GM12878 (cell line): ENCODE results near the gene IBA57.

Source experiments
- CEBPB ChIP-seq, 2 experiments: fragments of 150-350 bp in 1 of 2; IDR thresholded peaks; 2 replicates each; pipeline ENCODE4 v1.6.1; 2012 to 2014; ENCODE audit warnings: low read depth in 2 of 2, low read length in 2 of 2, borderline replicate concordance in 1 of 2, inconsistent platforms in 1 of 2
- CREB1 ChIP-seq: IDR thresholded peaks from 2 replicates; pipeline ENCODE4 v1.6.1; 2012; ENCODE audit warnings: low read depth, mild to moderate bottlenecking, inconsistent platforms
- FOXK2 ChIP-seq: fragments of 450-650 bp; IDR thresholded peaks from 2 replicates; pipeline ENCODE4 v1.6.1; 2017; ENCODE audit warnings: mild to moderate bottlenecking, moderate library complexity
- GABPA ChIP-seq: IDR thresholded peaks from 2 replicates; pipeline ENCODE4 v1.6.1; 2014; ENCODE audit warnings: antibody characterized with exemption, low read depth, mild to moderate bottlenecking, inconsistent platforms
- MTA3 ChIP-seq: IDR thresholded peaks from 2 replicates; pipeline ENCODE4 v1.6.1; 2012; ENCODE audit warnings: low read length, inconsistent platforms, borderline replicate concordance
- NFIC ChIP-seq: IDR thresholded peaks from 2 replicates; pipeline ENCODE4 v1.6.1; 2012; ENCODE audit warnings: low read depth, mild to moderate bottlenecking, inconsistent platforms, low read length, moderate library complexity
- POLR2A ChIP-seq: IDR thresholded peaks from 2 replicates; pipeline ENCODE4 v1.6.1; 2011; ENCODE audit warnings: low read depth, mild to moderate bottlenecking, low read length
- POLR2AphosphoS5 ChIP-seq: IDR thresholded peaks from 2 replicates; pipeline ENCODE4 v1.6.1; 2011; ENCODE audit warnings: mild to moderate bottlenecking, low read length, inconsistent platforms
- STAT1 ChIP-seq: fragments of 450-650 bp; conservative IDR thresholded peaks from 2 replicates; pipeline ENCODE4 v1.6.1; 2014; ENCODE audit warnings: antibody characterized with exemption, mild to moderate bottlenecking
- SUPT20H ChIP-seq: IDR thresholded peaks from 2 replicates; pipeline ENCODE4 v1.6.1; 2011; ENCODE audit warnings: low read depth, mild to moderate bottlenecking, low read length, moderate library complexity, borderline replicate concordance; ENCODE audit not compliant: control insufficient read depth
- TF ChIP-seq, protein P1 (sequence below): IDR thresholded peaks from 2 replicates; pipeline ENCODE4 v1.6.1; 2012; ENCODE audit warnings: low read depth, low read length, improper control_type of control experiment
- TF ChIP-seq, protein P2 (sequence below), 3 experiments: IDR thresholded peaks in 2 of 3; conservative IDR thresholded peaks in 1 of 3; 2 replicates each; pipeline ENCODE4 v1.5.1; 2011; ENCODE audit warnings: low read depth in 3 of 3, low read length in 3 of 3, mild to moderate bottlenecking in 3 of 3, control low read depth in 2 of 3, moderate library complexity in 2 of 3, inconsistent platforms in 1 of 3, mixed read lengths in 1 of 3; ENCODE audit not compliant: control insufficient read depth in 2 of 3, insufficient read depth in 1 of 3; ENCODE audit errors: extremely low read depth in 1 of 3
- TF ChIP-seq, protein P3 (sequence below): fragments of 450-650 bp; formaldehyde crosslinking; IDR thresholded peaks from 2 replicates; pipeline ENCODE4 v1.4.0; 2022; ENCODE audit warnings: mild to moderate bottlenecking, moderate library complexity

DNA sequence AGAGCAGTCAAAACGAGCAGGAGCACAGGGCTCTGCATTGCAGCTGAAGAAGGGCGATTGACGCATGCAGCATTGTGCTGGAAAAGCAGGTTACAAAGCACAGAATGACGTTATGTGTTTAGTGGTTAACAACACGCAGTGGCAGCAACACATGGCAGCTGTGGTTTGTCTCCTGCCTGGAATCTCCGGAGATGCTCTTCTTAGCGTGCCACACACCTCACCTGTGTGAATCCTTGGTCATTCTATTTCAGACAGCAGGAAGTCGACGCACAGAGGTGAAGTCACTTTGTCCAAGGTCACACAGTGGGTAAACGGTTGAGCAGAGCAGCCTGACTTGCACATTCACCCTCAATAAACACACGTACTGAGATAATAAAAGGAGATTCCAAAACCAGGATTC, 56.9 kb downstream of the IBA57 start:
- TF ChIP-seq, protein P1, sequence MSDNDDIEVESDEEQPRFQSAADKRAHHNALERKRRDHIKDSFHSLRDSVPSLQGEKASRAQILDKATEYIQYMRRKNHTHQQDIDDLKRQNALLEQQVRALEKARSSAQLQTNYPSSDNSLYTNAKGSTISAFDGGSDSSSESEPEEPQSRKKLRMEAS: no peak
- TF ChIP-seq SUPT20H (no peak), STAT1 (no peak), POLR2A (no peak), POLR2AphosphoS5 (no peak), CREB1 (no peak), FOXK2 (no peak), GABPA (no peak), CEBPB (IDR thresholded peaks at IDR 0.05; ENCODE audit: borderline replicate concordance in 1 of 2, low read depth in 2 of 2, low read length in 2 of 2) (no peak), NFIC (no peak), MTA3 (no peak)
- TF ChIP-seq, protein P2, sequence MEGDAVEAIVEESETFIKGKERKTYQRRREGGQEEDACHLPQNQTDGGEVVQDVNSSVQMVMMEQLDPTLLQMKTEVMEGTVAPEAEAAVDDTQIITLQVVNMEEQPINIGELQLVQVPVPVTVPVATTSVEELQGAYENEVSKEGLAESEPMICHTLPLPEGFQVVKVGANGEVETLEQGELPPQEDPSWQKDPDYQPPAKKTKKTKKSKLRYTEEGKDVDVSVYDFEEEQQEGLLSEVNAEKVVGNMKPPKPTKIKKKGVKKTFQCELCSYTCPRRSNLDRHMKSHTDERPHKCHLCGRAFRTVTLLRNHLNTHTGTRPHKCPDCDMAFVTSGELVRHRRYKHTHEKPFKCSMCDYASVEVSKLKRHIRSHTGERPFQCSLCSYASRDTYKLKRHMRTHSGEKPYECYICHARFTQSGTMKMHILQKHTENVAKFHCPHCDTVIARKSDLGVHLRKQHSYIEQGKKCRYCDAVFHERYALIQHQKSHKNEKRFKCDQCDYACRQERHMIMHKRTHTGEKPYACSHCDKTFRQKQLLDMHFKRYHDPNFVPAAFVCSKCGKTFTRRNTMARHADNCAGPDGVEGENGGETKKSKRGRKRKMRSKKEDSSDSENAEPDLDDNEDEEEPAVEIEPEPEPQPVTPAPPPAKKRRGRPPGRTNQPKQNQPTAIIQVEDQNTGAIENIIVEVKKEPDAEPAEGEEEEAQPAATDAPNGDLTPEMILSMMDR (IDR thresholded peaks at IDR 0.05 in 2 of 3, conservative IDR thresholded peaks at IDR 0.05 in 1 of 3; ENCODE audit: control insufficient read depth in 2 of 3, extremely low read depth in 1 of 3, insufficient read depth in 1 of 3, low read depth in 3 of 3, low read length in 3 of 3): no peak
- TF ChIP-seq, protein P3, sequence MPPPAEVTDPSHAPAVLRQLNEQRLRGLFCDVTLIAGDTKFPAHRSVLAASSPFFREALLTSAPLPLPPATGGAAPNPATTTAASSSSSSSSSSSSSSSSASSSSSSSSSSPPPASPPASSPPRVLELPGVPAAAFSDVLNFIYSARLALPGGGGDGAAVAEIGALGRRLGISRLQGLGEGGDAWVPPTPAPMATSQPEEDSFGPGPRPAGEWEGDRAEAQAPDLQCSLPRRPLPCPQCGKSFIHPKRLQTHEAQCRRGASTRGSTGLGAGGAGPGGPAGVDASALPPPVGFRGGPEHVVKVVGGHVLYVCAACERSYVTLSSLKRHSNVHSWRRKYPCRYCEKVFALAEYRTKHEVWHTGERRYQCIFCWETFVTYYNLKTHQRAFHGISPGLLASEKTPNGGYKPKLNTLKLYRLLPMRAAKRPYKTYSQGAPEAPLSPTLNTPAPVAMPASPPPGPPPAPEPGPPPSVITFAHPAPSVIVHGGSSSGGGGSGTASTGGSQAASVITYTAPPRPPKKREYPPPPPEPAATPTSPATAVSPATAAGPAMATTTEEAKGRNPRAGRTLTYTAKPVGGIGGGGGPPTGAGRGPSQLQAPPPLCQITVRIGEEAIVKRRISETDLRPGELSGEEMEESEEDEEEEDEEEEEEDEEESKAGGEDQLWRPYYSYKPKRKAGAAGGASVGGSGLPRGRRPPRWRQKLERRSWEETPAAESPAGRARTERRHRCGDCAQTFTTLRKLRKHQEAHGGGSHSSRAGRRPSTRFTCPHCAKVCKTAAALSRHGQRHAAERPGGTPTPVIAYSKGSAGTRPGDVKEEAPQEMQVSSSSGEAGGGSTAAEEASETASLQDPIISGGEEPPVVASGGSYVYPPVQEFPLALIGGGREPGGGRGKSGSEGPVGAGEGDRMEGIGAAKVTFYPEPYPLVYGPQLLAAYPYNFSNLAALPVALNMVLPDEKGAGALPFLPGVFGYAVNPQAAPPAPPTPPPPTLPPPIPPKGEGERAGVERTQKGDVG: no peak
